ENCODE data around the gene NBEA.

Gene NBEA

GRCh38 chr13:35630551-35631275, 688.6 kb downstream of the NBEA start:
- Histone ChIP-seq H3K4me3 (ENCODE audit: low read depth, low read length) (no peak overlapping the region), H3K4me1 (ENCODE audit: control insufficient read depth, insufficient read depth, low read length) (no peaks in the 10 kb centered on the region), H3K9me3 (ENCODE audit: control insufficient read depth, insufficient read depth, low read depth, low read length) (no peaks in the 10 kb centered on the region), H3K27ac (ENCODE audit: extremely low read depth, low read depth, low read length) (no peak overlapping the region), H3K36me3 (ENCODE audit: control insufficient read depth in 2 of 2, insufficient read depth in 1 of 2, low read length in 2 of 2) (no peaks in the 10 kb centered on the region)
- TF ChIP-seq, protein P1, sequence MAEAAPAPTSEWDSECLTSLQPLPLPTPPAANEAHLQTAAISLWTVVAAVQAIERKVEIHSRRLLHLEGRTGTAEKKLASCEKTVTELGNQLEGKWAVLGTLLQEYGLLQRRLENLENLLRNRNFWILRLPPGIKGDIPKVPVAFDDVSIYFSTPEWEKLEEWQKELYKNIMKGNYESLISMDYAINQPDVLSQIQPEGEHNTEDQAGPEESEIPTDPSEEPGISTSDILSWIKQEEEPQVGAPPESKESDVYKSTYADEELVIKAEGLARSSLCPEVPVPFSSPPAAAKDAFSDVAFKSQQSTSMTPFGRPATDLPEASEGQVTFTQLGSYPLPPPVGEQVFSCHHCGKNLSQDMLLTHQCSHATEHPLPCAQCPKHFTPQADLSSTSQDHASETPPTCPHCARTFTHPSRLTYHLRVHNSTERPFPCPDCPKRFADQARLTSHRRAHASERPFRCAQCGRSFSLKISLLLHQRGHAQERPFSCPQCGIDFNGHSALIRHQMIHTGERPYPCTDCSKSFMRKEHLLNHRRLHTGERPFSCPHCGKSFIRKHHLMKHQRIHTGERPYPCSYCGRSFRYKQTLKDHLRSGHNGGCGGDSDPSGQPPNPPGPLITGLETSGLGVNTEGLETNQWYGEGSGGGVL (tag by site-specific recombination; IDR thresholded peaks at IDR 0.05), result no peak
- 0 out of 2 replicates have a peak, but pooled peaks have one; percentile 15 for TF ChIP-seq IKZF3 (tag by site-specific recombination; IDR thresholded peaks at IDR 0.05)
- TF ChIP-seq, protein P2, sequence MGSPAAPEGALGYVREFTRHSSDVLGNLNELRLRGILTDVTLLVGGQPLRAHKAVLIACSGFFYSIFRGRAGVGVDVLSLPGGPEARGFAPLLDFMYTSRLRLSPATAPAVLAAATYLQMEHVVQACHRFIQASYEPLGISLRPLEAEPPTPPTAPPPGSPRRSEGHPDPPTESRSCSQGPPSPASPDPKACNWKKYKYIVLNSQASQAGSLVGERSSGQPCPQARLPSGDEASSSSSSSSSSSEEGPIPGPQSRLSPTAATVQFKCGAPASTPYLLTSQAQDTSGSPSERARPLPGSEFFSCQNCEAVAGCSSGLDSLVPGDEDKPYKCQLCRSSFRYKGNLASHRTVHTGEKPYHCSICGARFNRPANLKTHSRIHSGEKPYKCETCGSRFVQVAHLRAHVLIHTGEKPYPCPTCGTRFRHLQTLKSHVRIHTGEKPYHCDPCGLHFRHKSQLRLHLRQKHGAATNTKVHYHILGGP (tag by site-specific recombination; IDR thresholded peaks at IDR 0.05), result 0 out of 2 replicates have a peak, but pooled peaks have one; percentile 34
- ChIA-PET CTCF (interaction anchor here (0.6 to 2.6 kb wide), 29 partner anchors 8 to 833 kb away, joined by 3 to 19 read pairs (median 3); no protein-coding TSS in a partner anchor), POLR2A (no interaction called here)

DNA sequence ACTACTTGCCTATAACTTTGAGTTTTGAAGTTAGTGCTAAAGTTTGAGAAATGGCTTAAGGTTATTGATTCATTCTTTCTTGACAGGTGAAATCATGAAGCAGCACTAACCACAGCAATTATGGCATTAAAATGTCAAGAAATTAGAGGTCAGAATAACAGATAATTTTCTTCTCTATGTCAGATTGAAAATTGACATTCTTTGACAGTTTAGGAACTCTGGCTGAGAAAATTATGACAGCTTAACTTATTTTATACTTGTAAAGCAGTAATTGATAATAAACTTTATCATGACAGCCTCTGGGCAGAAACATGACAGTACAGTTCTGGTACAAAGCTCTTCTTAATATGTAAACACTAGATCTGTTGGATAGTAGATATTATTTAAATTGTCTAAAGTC, 689.6 kb downstream of the NBEA start:
- POLR2A ChIA-PET, result no interaction called here
- TF ChIP-seq ZNF341 (tag by site-specific recombination; IDR thresholded peaks at IDR 0.05; ENCODE audit: low read depth) (no peak), TRIM28 (IDR thresholded peaks at IDR 0.05; ENCODE audit: borderline replicate concordance, low read length) (no peak), ZNF112 (tag by site-specific recombination; IDR thresholded peaks at IDR 0.05) (no peak), ZNF280D (tag by site-specific recombination; IDR thresholded peaks at IDR 0.05) (no peak), ZNF248 (tag by site-specific recombination; IDR thresholded peaks at IDR 0.05) (no peak), ZNF140 (tag by site-specific recombination; IDR thresholded peaks at IDR 0.05) (no peak), ZBTB6 (tag by site-specific recombination; IDR thresholded peaks at IDR 0.05) (no peak), KLF7 (tag by site-specific recombination; IDR thresholded peaks at IDR 0.05; ENCODE audit: borderline replicate concordance) (no peak), ZNF391 (tag by site-specific recombination; IDR thresholded peaks at IDR 0.05; ENCODE audit: borderline replicate concordance, low read depth) (no peak), ZNF544 (tag by site-specific recombination; IDR thresholded peaks at IDR 0.05) (no peak), ZNF19 (tag by site-specific recombination; IDR thresholded peaks at IDR 0.05; ENCODE audit: low read depth) (no peak), ZNF335 (tag by site-specific recombination; conservative IDR thresholded peaks at IDR 0.05) (no peak), ZBTB7A (tag by site-specific recombination; IDR thresholded peaks at IDR 0.05; ENCODE audit: low read depth) (no peak), FEZF1 (tag by site-specific recombination; IDR thresholded peaks at IDR 0.05) (no peak), ZNF600 (tag by site-specific recombination; IDR thresholded peaks at IDR 0.05) (no peak), ZNF768 (tag by site-specific recombination; IDR thresholded peaks at IDR 0.05) (no peak), ZNF157 (tag by site-specific recombination; IDR thresholded peaks at IDR 0.05) (no peak), SALL2 (tag by site-specific recombination; IDR thresholded peaks at IDR 0.05; ENCODE audit: borderline replicate concordance) (no peak)
- TF ChIP-seq, protein P3, sequence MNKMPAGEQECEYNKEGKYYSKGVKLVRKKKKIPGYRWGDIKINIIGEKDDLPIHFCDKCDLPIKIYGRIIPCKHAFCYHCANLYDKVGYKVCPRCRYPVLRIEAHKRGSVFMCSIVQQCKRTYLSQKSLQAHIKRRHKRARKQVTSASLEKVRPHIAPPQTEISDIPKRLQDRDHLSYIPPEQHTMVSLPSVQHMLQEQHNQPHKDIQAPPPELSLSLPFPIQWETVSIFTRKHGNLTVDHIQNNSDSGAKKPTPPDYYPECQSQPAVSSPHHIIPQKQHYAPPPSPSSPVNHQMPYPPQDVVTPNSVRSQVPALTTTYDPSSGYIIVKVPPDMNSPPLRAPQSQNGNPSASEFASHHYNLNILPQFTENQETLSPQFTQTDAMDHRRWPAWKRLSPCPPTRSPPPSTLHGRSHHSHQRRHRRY (tag by site-specific recombination; IDR thresholded peaks at IDR 0.05), result no peak

More for the DNA sequence above, 689.6 kb downstream of the NBEA start:
- Histone ChIP-seq H3K9me3 (ENCODE audit: control insufficient read depth, insufficient read depth, low read depth, low read length) (no peaks in the 10 kb centered on the region), H3K27ac (ENCODE audit: extremely low read depth, low read depth, low read length) (no peak overlapping the region), H3K36me3 (ENCODE audit: control insufficient read depth in 2 of 2, insufficient read depth in 1 of 2, low read length in 2 of 2) (no peaks in the 10 kb centered on the region), H3K4me1 (ENCODE audit: control insufficient read depth, insufficient read depth, low read length) (no peaks in the 10 kb centered on the region), H3K4me3 (ENCODE audit: low read depth, low read length) (no peak overlapping the region)
- CTCF ChIA-PET, result interaction anchor here (0.9 to 2.6 kb wide), 14 partner anchors 8 to 323 kb away, joined by 3 to 19 read pairs (median 4); no protein-coding TSS in a partner anchor
